Astrocyte of the cerebellum (primary cell): ENCODE results near the gene ZBTB24.
"Not testable (repeated sequence)": the region's sequence is repeated elsewhere in the genome, so short reads cannot be mapped to it uniquely, and the experiment has no call there.

Experiments
- DNase-seq: peaks from one replicate; pipeline ENCODE4 v3.0.0-alpha.2; 2011; ENCODE audit warnings: low read depth
- H3K4me3 ChIP-seq: 2 replicates; pipeline ENCODE4 v1.5.1; 2011; ENCODE audit warnings: mild to moderate bottlenecking, low read depth, low read length, moderate library complexity
- CTCF ChIP-seq: IDR thresholded peaks from 2 replicates; pipeline ENCODE4 v1.5.1; 2012; ENCODE audit warnings: low read length, low read depth, moderate library complexity, mild to moderate bottlenecking; ENCODE audit errors: missing control alignments
- in situ Hi-C: cut with HindIII; loops from 2 replicates; pipeline ENCODE4 v1.10.0; 2017; ENCODE audit warnings: low sequenced_read_pairs

ZBTB24 gene

GRCh38 chr6:109465772-109466171, 17.2 kb downstream of the ZBTB24 start:
- no peak overlapping the region for H3K4me3 ChIP-seq
- no peak for TF ChIP-seq CTCF
- in situ Hi-C loops = no loop called here
- no peak for DNase-seq

- no peak for DNase-seq
- TF ChIP-seq CTCF = no peak
- no peak overlapping the region for H3K4me3 ChIP-seq
- in situ Hi-C loops = no loop called here
These were observed 21.1 kb downstream of the ZBTB24 start for GRCh38 chr6:109461733-109462526.

- DNase-seq, in situ Hi-C loops, H3K4me3 ChIP-seq: not testable (repeated sequence)
These were observed 21.8 kb downstream of the ZBTB24 start for GRCh38 chr6:109461205-109461604.

GRCh38 chr6:109460161-109460829, 22.7 kb downstream of the ZBTB24 start:
- DNase-seq = no peak
- TF ChIP-seq CTCF = no peak
- in situ Hi-C loops = no loop called here
- no peak overlapping the region for H3K4me3 ChIP-seq

- in situ Hi-C loops = no loop called here
- TF ChIP-seq CTCF = no peak
- DNase-seq = no peak
- H3K4me3 ChIP-seq = no peak overlapping the region
These were observed 24.1 kb downstream of the ZBTB24 start for GRCh38 chr6:109458774-109459531.

GRCh38 chr6:109457562-109457996, 25.4 kb downstream of the ZBTB24 start:
- no peak for DNase-seq
- in situ Hi-C loops = no loop called here
- no peak for TF ChIP-seq CTCF
- no peak overlapping the region for H3K4me3 ChIP-seq
